NCI-H1436 (cell line): ENCODE data around the gene NPHP4.

Experiments
- DNase-seq: peaks from one replicate; lab custom pipeline; 2025; lab: John Stamatoyannopoulos, UW

Gene NPHP4

GRCh38 chr1:5971471-5972197 lies 20.6 kb downstream of the NPHP4 start:
- no peak for DNase-seq

GRCh38 chr1:5970610-5971273 lies 21.5 kb downstream of the NPHP4 start:
- no peak for DNase-seq

- no peak for DNase-seq
Measured at GRCh38 chr1:5969168-5969567, 23.1 kb downstream of the NPHP4 start.

- no peak for DNase-seq
Measured at GRCh38 chr1:5968161-5968736, 24.0 kb downstream of the NPHP4 start.

GRCh38 chr1:5967351-5968160 lies 24.7 kb downstream of the NPHP4 start:
- no peak for DNase-seq

- DNase-seq = no peak
Measured at GRCh38 chr1:5966543-5967205, 25.6 kb downstream of the NPHP4 start.

- no peak for DNase-seq
Measured at GRCh38 chr1:5965586-5966131, 26.6 kb downstream of the NPHP4 start.

- no peak for DNase-seq
Measured at GRCh38 chr1:5962265-5963105, 29.7 kb downstream of the NPHP4 start.

- DNase-seq = no peak
Measured at GRCh38 chr1:5961601-5962000, 30.6 kb downstream of the NPHP4 start.

- no peak for DNase-seq
Measured at GRCh38 chr1:5960336-5960735, 31.9 kb downstream of the NPHP4 start.

- DNase-seq = no peak
Measured at GRCh38 chr1:5959667-5960230, 32.5 kb downstream of the NPHP4 start.

GRCh38 chr1:5959087-5959486 lies 33.1 kb downstream of the NPHP4 start:
- DNase-seq = no peak

GRCh38 chr1:5956022-5956830 lies 36.0 kb downstream of the NPHP4 start:
- DNase-seq = no peak

- no peak for DNase-seq
Measured at GRCh38 chr1:5955479-5955977, 36.7 kb downstream of the NPHP4 start.

GRCh38 chr1:5954964-5955363 lies 37.3 kb downstream of the NPHP4 start:
- no peak for DNase-seq

GRCh38 chr1:5953386-5953785 lies 38.8 kb downstream of the NPHP4 start:
- DNase-seq = no peak

- DNase-seq = no peak
Measured at GRCh38 chr1:5951846-5952410, 40.3 kb downstream of the NPHP4 start.

GRCh38 chr1:5950994-5951785 lies 41.0 kb downstream of the NPHP4 start:
- no peak for DNase-seq
